Panc1 (cell line): Measurements from ENCODE around the gene ACTRT2. TPM values are rescaled to one million over a fixed set of nuclear protein-coding genes. Genes with fewer than 3 reads are reported as not detected.

Source experiments
- ATAC-seq: fragments of 200-7000 bp; cut with Tn5 transposase; 2 replicates; pipeline ENCODE4 v1.9.1; 2020; ENCODE audit warnings: mild to moderate bottlenecking, moderate library complexity
- BruUV-seq: library from RNA; stranded (reverse); fragments of 400-500 nt; replicated peaks from 2 replicates; lab custom pipeline; 2021; lab: Mats Ljungman, UMichigan
- CTCF ChIA-PET: fragments of 300-600 bp; sonication (Branson Sonifier 250); formaldehyde crosslinking; loops from one replicate; lab custom pipeline; 2022; ENCODE audit warnings: antibody characterized with exemption; lab: Charles Lee
- POLR2A ChIA-PET: fragments of 300-600 bp; sonication (Branson Sonifier 250); formaldehyde crosslinking; loops from one replicate; lab custom pipeline; 2022; ENCODE audit warnings: antibody characterized with exemption; lab: Charles Lee
- DNase-seq: peaks from one replicate; pipeline ENCODE4 v3.0.0-alpha.2; 2010; ENCODE audit warnings: low read depth, low spot score
- H3K27ac ChIP-seq: 2 replicates; pipeline ENCODE4 v1.5.1; 2011; ENCODE audit warnings: mild to moderate bottlenecking, low read length, inconsistent platforms
- H3K27me3 ChIP-seq: fragments of 200-500 bp; sonication (Bioruptor generic); 2 replicates; pipeline ENCODE4 v1.6.0; 2014; ENCODE audit warnings: low read length, inconsistent platforms; ENCODE audit not compliant: control insufficient read depth, insufficient read depth
- H3K36me3 ChIP-seq: fragments of 200-500 bp; sonication (Bioruptor generic); 2 replicates; pipeline ENCODE4 v1.5.1; 2014; ENCODE audit warnings: inconsistent platforms, mild to moderate bottlenecking, low read length, moderate library complexity; ENCODE audit not compliant: control insufficient read depth, insufficient read depth
- H3K4me1 ChIP-seq: 2 replicates; pipeline ENCODE4 v1.5.1; 2011; ENCODE audit warnings: inconsistent platforms, mild to moderate bottlenecking, low read length, moderate library complexity; ENCODE audit not compliant: control insufficient read depth, insufficient read depth
- H3K4me3 ChIP-seq, 2 experiments: 2 replicates each; pipeline ENCODE4 v1.5.1; 2011 to 2012; ENCODE audit warnings: low read depth in 2 of 2, low read length in 2 of 2, mild to moderate bottlenecking in 2 of 2, inconsistent platforms in 1 of 2, moderate library complexity in 1 of 2
- H3K9me3 ChIP-seq: fragments of 200-500 bp; sonication (Bioruptor generic); 2 replicates; pipeline ENCODE4 v1.5.1; 2014; ENCODE audit warnings: low read depth, mild to moderate bottlenecking, inconsistent platforms, low read length, moderate library complexity; ENCODE audit not compliant: control insufficient read depth, insufficient read depth
- POLR2AphosphoS5 ChIP-seq: IDR thresholded peaks from 2 replicates; pipeline ENCODE4 v1.6.1; 2012; ENCODE audit warnings: mild to moderate bottlenecking, low read depth, low read length, moderate library complexity
- SIN3A ChIP-seq: IDR thresholded peaks from 2 replicates; pipeline ENCODE4 v1.6.1; 2012; ENCODE audit warnings: low read depth, mild to moderate bottlenecking, low read length, moderate library complexity, borderline replicate concordance; ENCODE audit not compliant: insufficient read depth
- TCF7L2 ChIP-seq: IDR thresholded peaks from 2 replicates; pipeline ENCODE4 v1.6.1; 2011; ENCODE audit warnings: mild to moderate bottlenecking, low read depth, low read length, inconsistent platforms
- in situ Hi-C: cut with HindIII; loops from 2 replicates; pipeline ENCODE4 v1.10.0; 2016; ENCODE audit warnings: low sequenced_read_pairs, low pct_unique_long_range_greater_than_20kb
- intact Hi-C: fragments of 100-400 bp; cut with micrococcal nuclease; formaldehyde crosslinking; loops from one replicate; pipeline ENCODE4 v1.10.0; 2022; ENCODE audit not compliant: unreplicated experiment
- total RNA-seq: library from RNA; stranded (reverse); gene quantifications from one replicate; pipeline ENCODE4 v1.2.1, GENCODE V29; 2021; ENCODE audit not compliant: unreplicated experiment
- TF ChIP-seq, protein P1 (sequence below), 2 experiments: IDR thresholded peaks; 2 replicates each; pipeline ENCODE4 v1.6.1; 2011 to 2012; ENCODE audit warnings: low read depth in 2 of 2, control low read depth in 1 of 2, low read length in 1 of 2, mild to moderate bottlenecking in 1 of 2, moderate library complexity in 1 of 2; ENCODE audit not compliant: insufficient read depth in 1 of 2
- TF ChIP-seq, protein P2 (sequence below): fragments of 450-650 bp; IDR thresholded peaks from 2 replicates; pipeline ENCODE4 v1.5.1; 2017; ENCODE audit warnings: mild to moderate bottlenecking

ACTRT2 gene
- total RNA-seq, 1 experiment from 2014 or later: not detected

DNA sequence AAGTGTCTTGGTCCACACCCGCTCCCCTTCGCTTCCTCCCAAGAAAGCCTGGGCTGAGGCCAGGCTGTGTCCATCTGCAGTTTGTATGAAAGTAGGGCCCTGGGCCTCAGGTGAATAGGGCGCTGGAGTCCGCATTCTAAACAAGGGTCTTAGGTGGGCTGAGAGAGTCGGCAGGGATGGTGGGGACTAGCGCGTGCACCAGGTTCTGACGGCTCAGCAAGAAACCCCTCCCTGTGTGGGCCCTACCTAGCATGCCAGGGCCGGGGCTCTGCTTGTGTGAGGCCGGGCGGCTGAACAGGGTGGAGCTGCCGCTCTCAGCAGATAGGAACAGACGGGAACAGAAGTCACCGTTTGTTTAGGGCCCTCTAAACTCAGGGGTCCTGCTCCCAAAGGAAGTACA lies 1.7 kb downstream of the ACTRT2 start:
- in situ Hi-C loops: no loop called here
- Histone ChIP-seq H3K27me3 (no peaks in the 10 kb centered on the region), H3K27ac (no peak overlapping the region), H3K9me3 (no peaks in the 10 kb centered on the region), H3K4me3 (no peak overlapping the region), H3K4me1 (no peaks in the 10 kb centered on the region), H3K36me3 (no peaks in the 10 kb centered on the region)
- CTCF ChIA-PET: interaction anchor here (1.3 kb wide), 1 partner anchor 11 kb away, joined by 4 read pairs; no protein-coding TSS in a partner anchor
- ATAC-seq (no peak), DNase-seq (no peak)
- POLR2A ChIA-PET: no interaction called here
- intact Hi-C loops: no loop called here
- TF ChIP-seq, protein P1, sequence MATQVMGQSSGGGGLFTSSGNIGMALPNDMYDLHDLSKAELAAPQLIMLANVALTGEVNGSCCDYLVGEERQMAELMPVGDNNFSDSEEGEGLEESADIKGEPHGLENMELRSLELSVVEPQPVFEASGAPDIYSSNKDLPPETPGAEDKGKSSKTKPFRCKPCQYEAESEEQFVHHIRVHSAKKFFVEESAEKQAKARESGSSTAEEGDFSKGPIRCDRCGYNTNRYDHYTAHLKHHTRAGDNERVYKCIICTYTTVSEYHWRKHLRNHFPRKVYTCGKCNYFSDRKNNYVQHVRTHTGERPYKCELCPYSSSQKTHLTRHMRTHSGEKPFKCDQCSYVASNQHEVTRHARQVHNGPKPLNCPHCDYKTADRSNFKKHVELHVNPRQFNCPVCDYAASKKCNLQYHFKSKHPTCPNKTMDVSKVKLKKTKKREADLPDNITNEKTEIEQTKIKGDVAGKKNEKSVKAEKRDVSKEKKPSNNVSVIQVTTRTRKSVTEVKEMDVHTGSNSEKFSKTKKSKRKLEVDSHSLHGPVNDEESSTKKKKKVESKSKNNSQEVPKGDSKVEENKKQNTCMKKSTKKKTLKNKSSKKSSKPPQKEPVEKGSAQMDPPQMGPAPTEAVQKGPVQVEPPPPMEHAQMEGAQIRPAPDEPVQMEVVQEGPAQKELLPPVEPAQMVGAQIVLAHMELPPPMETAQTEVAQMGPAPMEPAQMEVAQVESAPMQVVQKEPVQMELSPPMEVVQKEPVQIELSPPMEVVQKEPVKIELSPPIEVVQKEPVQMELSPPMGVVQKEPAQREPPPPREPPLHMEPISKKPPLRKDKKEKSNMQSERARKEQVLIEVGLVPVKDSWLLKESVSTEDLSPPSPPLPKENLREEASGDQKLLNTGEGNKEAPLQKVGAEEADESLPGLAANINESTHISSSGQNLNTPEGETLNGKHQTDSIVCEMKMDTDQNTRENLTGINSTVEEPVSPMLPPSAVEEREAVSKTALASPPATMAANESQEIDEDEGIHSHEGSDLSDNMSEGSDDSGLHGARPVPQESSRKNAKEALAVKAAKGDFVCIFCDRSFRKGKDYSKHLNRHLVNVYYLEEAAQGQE (IDR thresholded peaks at IDR 0.05; ENCODE audit: insufficient read depth in 1 of 2, low read depth in 2 of 2, low read length in 1 of 2): no peak
- TF ChIP-seq SIN3A: no peak
- no peak for TF ChIP-seq POLR2AphosphoS5
- TF ChIP-seq, protein P2, sequence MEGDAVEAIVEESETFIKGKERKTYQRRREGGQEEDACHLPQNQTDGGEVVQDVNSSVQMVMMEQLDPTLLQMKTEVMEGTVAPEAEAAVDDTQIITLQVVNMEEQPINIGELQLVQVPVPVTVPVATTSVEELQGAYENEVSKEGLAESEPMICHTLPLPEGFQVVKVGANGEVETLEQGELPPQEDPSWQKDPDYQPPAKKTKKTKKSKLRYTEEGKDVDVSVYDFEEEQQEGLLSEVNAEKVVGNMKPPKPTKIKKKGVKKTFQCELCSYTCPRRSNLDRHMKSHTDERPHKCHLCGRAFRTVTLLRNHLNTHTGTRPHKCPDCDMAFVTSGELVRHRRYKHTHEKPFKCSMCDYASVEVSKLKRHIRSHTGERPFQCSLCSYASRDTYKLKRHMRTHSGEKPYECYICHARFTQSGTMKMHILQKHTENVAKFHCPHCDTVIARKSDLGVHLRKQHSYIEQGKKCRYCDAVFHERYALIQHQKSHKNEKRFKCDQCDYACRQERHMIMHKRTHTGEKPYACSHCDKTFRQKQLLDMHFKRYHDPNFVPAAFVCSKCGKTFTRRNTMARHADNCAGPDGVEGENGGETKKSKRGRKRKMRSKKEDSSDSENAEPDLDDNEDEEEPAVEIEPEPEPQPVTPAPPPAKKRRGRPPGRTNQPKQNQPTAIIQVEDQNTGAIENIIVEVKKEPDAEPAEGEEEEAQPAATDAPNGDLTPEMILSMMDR: no peak
- no peak for TF ChIP-seq TCF7L2
- no TSS peak for BruUV-seq

DNA sequence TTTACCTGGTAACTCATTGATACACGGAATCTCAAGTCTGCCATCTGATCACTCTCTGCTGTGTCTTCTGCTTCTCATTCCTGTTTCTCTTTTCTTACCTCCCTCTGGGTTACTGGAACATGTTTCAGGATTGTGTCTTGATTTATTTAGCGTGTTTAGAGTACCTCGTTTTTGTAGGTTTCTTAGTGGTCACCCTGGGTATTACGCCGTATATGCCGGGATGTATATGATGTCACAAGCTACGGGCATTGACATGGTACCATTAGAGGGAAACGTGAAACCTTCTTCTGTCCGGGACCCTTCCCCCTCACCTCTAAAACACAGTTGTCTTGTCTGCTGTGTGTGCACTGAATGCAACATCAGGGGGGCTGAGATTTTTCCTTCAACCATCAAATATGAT lies 2.8 kb downstream of the ACTRT2 start:
- ChIA-PET POLR2A (no interaction called here), CTCF (no interaction called here)
- TF ChIP-seq, protein P2: no peak
- no peak for TF ChIP-seq POLR2AphosphoS5
- no peak for TF ChIP-seq TCF7L2
- TF ChIP-seq, protein P1 (IDR thresholded peaks at IDR 0.05; ENCODE audit: insufficient read depth in 1 of 2, low read depth in 2 of 2, low read length in 1 of 2): no peak
- TF ChIP-seq SIN3A: no peak
- BruUV-seq: no TSS peak
- DNase-seq (no peak), ATAC-seq (0 out of 2 replicates have a peak, but pooled peaks have one; percentile 64)
- intact Hi-C loops: no loop called here
- no peaks in the 10 kb centered on the region for H3K36me3 ChIP-seq
- in situ Hi-C loops: no loop called here
- no peaks in the 10 kb centered on the region for H3K4me1 ChIP-seq
- H3K27me3 ChIP-seq: no peaks in the 10 kb centered on the region
- H3K27ac ChIP-seq: no peak overlapping the region
- no peak overlapping the region for H3K4me3 ChIP-seq
- H3K9me3 ChIP-seq: no peaks in the 10 kb centered on the region
